ENCODE results near the gene FLT3LG. TPM values are rescaled to one million over a fixed set of nuclear protein-coding genes. Genes with fewer than 3 reads are reported as not detected.
A peak's percentile ranks its signal among the peaks of the same experiment; 100 is the strongest.

Gene FLT3LG
- total and polyA plus RNA-seq, 9 of the 15 experiments (the other 6 are each of a cell fraction or from before 2014, with no cell fraction given): 0.31 to 6.4 (median 1.1) TPM

GRCh38 chr19:49434907-49435583, 39.0 kb upstream of the FLT3LG start (continued):
- TF ChIP-seq MNT (conservative IDR thresholded peaks at IDR 0.05): no peak
- TF ChIP-seq MED1 (CRISPR knock-in tag; IDR thresholded peaks at IDR 0.05; ENCODE audit: borderline replicate concordance): no peak
- no peak for TF ChIP-seq MCM5 (IDR thresholded peaks at IDR 0.05; ENCODE audit: low read depth)
- no peak for TF ChIP-seq NFXL1 (CRISPR knock-in tag; IDR thresholded peaks at IDR 0.05)
- TF ChIP-seq ASH1L (IDR thresholded peaks at IDR 0.05; ENCODE audit: borderline replicate concordance, low read depth, partially characterized antibody): peak; percentile 78
- TF ChIP-seq MXI1 (IDR thresholded peaks at IDR 0.05; ENCODE audit: low read depth, low read length): no peak
- TF ChIP-seq ZNF253 (CRISPR knock-in tag; conservative IDR thresholded peaks at IDR 0.05): no peak
- TF ChIP-seq PURB (CRISPR knock-in tag; IDR thresholded peaks at IDR 0.05; ENCODE audit: low read depth): no peak
- no peak for TF ChIP-seq ZBTB26 (CRISPR knock-in tag; IDR thresholded peaks at IDR 0.05)
- no peak for TF ChIP-seq STAG1 (CRISPR knock-in tag; IDR thresholded peaks at IDR 0.05; ENCODE audit: borderline replicate concordance)
- TF ChIP-seq HLTF (IDR thresholded peaks at IDR 0.05): no peak
- TF ChIP-seq CHD2 (IDR thresholded peaks at IDR 0.05; ENCODE audit: low read depth, low read length): 0 out of 2 replicates have a peak, but pooled peaks have one; percentile 27
- no peak for TF ChIP-seq ILF3 (IDR thresholded peaks at IDR 0.05; ENCODE audit: borderline replicate concordance)
- TF ChIP-seq FOXK1 (CRISPR knock-in tag; IDR thresholded peaks at IDR 0.05; ENCODE audit: borderline replicate concordance): no peak
- TF ChIP-seq NFYB (IDR thresholded peaks at IDR 0.05; ENCODE audit: extremely low read depth, insufficient read length): peak; percentile 97
- TF ChIP-seq MECOM (CRISPR knock-in tag; IDR thresholded peaks at IDR 0.05): no peak
- no peak for TF ChIP-seq TCF3 (CRISPR knock-in tag; IDR thresholded peaks at IDR 0.05)
- TF ChIP-seq, protein P1, sequence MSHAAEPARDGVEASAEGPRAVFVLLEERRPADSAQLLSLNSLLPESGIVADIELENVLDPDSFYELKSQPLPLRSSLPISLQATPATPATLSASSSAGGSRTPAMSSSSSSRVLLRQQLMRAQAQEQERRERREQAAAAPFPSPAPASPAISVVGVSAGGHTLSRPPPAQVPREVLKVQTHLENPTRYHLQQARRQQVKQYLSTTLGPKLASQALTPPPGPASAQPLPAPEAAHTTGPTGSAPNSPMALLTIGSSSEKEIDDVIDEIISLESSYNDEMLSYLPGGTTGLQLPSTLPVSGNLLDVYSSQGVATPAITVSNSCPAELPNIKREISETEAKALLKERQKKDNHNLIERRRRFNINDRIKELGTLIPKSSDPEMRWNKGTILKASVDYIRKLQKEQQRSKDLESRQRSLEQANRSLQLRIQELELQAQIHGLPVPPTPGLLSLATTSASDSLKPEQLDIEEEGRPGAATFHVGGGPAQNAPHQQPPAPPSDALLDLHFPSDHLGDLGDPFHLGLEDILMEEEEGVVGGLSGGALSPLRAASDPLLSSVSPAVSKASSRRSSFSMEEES (CRISPR knock-in tag; IDR thresholded peaks at IDR 0.05): no peak
- peak; percentile 74 for TF ChIP-seq RBM25 (IDR thresholded peaks at IDR 0.05; ENCODE audit: low read depth, low read length, severe bottlenecking)
- no peak for TF ChIP-seq ETV5 (CRISPR knock-in tag; IDR thresholded peaks at IDR 0.05; ENCODE audit: low read depth)
- no peak for TF ChIP-seq MTA1 (IDR thresholded peaks at IDR 0.05; ENCODE audit: borderline replicate concordance)
- no peak for TF ChIP-seq SRSF3 (IDR thresholded peaks at IDR 0.05; ENCODE audit: insufficient read depth, low read length)
- TF ChIP-seq EGR1 (conservative IDR thresholded peaks at IDR 0.05): peak; percentile 55
- TF ChIP-seq, protein P2, sequence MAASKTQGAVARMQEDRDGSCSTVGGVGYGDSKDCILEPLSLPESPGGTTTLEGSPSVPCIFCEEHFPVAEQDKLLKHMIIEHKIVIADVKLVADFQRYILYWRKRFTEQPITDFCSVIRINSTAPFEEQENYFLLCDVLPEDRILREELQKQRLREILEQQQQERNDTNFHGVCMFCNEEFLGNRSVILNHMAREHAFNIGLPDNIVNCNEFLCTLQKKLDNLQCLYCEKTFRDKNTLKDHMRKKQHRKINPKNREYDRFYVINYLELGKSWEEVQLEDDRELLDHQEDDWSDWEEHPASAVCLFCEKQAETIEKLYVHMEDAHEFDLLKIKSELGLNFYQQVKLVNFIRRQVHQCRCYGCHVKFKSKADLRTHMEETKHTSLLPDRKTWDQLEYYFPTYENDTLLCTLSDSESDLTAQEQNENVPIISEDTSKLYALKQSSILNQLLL (CRISPR knock-in tag; IDR thresholded peaks at IDR 0.05; ENCODE audit: borderline replicate concordance): no peak
- no peak for TF ChIP-seq WHSC1 (IDR thresholded peaks at IDR 0.05; ENCODE audit: low read length)
